H1 (cell line): Measurements from ENCODE around the gene EXT2.

Experiments used
- GABPA ChIP-seq: IDR thresholded peaks from 2 replicates; pipeline ENCODE4 v1.6.1; 2011; ENCODE audit warnings: mild to moderate bottlenecking, low read length, moderate library complexity, borderline replicate concordance; ENCODE audit not compliant: insufficient read depth
- TF ChIP-seq, protein P1 (sequence below), 3 experiments: IDR thresholded peaks; 1 replicate in 2 of 3; 2 replicates in 1 of 3; pipeline versions ENCODE4 v1.5.1 to v1.6.1; 2011; ENCODE audit warnings: low read length in 3 of 3, mild to moderate bottlenecking in 3 of 3, inconsistent platforms in 2 of 3, low read depth in 1 of 3, moderate library complexity in 1 of 3; ENCODE audit not compliant: insufficient read depth in 1 of 3; ENCODE audit errors: control extremely low read depth in 1 of 3

DNA sequence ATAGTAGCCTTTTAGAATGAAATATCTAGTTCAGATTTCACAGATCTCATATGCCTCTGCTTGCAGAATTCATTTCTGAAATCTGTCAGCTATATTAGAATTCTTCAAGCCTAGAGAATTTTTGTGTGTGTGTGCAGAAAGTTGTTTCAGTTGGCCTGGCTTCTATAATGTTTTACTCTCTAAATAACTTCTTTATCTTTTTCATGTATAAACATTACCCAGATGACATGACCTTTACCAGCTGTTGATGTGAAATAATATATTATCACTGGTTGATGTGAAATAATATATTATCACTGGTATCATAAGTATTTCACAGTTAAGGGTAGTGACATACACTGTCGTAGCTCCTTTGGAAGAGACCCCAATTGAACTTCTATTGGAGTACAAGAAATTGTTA is 141.7 kb downstream of the EXT2 start:
- TF ChIP-seq, protein P1, sequence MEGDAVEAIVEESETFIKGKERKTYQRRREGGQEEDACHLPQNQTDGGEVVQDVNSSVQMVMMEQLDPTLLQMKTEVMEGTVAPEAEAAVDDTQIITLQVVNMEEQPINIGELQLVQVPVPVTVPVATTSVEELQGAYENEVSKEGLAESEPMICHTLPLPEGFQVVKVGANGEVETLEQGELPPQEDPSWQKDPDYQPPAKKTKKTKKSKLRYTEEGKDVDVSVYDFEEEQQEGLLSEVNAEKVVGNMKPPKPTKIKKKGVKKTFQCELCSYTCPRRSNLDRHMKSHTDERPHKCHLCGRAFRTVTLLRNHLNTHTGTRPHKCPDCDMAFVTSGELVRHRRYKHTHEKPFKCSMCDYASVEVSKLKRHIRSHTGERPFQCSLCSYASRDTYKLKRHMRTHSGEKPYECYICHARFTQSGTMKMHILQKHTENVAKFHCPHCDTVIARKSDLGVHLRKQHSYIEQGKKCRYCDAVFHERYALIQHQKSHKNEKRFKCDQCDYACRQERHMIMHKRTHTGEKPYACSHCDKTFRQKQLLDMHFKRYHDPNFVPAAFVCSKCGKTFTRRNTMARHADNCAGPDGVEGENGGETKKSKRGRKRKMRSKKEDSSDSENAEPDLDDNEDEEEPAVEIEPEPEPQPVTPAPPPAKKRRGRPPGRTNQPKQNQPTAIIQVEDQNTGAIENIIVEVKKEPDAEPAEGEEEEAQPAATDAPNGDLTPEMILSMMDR (IDR thresholded peaks at IDR 0.05; ENCODE audit: control extremely low read depth in 1 of 3, insufficient read depth in 1 of 3, low read depth in 1 of 3, low read length in 3 of 3), result no peak
- TF ChIP-seq GABPA, result no peak
